ENCODE data around the gene HECW1. TPM values are rescaled to one million over a fixed set of nuclear protein-coding genes. Genes with fewer than 3 reads are reported as not detected.

The HECW1 gene
- total and polyA plus RNA-seq, 2 of the 13 experiments (the other 11 are each of a cell fraction or from before 2014, with no cell fraction given): not detected

- TF ChIP-seq FOXM1 (CRISPR knock-in tag; IDR thresholded peaks at IDR 0.05): no peak
- TF ChIP-seq CBX2 (IDR thresholded peaks at IDR 0.05; ENCODE audit: low read depth, low read length): no peak
- no peak for TF ChIP-seq CBX2 (CRISPR knock-in tag; IDR thresholded peaks at IDR 0.05; ENCODE audit: low read depth)
- 0 out of 2 replicates have a peak, but pooled peaks have one; percentile 43 for TF ChIP-seq SP140L (CRISPR knock-in tag; IDR thresholded peaks at IDR 0.05; ENCODE audit: borderline replicate concordance)
- TF ChIP-seq ZFP1 (CRISPR knock-in tag; IDR thresholded peaks at IDR 0.05): 0 out of 2 replicates have a peak, but pooled peaks have one; percentile 77
- no peak for TF ChIP-seq LBX2 (CRISPR knock-in tag; IDR thresholded peaks at IDR 0.05; ENCODE audit: borderline replicate concordance)
- no peak for TF ChIP-seq AFF4 (CRISPR knock-in tag; IDR thresholded peaks at IDR 0.05)
- no peak for TF ChIP-seq BRCA1 (CRISPR knock-in tag; IDR thresholded peaks at IDR 0.05)
- TF ChIP-seq, protein P1, sequence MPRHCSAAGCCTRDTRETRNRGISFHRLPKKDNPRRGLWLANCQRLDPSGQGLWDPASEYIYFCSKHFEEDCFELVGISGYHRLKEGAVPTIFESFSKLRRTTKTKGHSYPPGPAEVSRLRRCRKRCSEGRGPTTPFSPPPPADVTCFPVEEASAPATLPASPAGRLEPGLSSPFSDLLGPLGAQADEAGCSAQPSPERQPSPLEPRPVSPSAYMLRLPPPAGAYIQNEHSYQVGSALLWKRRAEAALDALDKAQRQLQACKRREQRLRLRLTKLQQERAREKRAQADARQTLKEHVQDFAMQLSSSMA (CRISPR knock-in tag; IDR thresholded peaks at IDR 0.05): no peak
- TF ChIP-seq HOXD1 (CRISPR knock-in tag; IDR thresholded peaks at IDR 0.05): no peak
- TF ChIP-seq, protein P2, sequence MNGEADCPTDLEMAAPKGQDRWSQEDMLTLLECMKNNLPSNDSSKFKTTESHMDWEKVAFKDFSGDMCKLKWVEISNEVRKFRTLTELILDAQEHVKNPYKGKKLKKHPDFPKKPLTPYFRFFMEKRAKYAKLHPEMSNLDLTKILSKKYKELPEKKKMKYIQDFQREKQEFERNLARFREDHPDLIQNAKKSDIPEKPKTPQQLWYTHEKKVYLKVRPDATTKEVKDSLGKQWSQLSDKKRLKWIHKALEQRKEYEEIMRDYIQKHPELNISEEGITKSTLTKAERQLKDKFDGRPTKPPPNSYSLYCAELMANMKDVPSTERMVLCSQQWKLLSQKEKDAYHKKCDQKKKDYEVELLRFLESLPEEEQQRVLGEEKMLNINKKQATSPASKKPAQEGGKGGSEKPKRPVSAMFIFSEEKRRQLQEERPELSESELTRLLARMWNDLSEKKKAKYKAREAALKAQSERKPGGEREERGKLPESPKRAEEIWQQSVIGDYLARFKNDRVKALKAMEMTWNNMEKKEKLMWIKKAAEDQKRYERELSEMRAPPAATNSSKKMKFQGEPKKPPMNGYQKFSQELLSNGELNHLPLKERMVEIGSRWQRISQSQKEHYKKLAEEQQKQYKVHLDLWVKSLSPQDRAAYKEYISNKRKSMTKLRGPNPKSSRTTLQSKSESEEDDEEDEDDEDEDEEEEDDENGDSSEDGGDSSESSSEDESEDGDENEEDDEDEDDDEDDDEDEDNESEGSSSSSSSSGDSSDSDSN (CRISPR knock-in tag; IDR thresholded peaks at IDR 0.05): no peak
- TF ChIP-seq ZFP90 (CRISPR knock-in tag; IDR thresholded peaks at IDR 0.05; ENCODE audit: borderline replicate concordance): 0 out of 2 replicates have a peak, but pooled peaks have one; percentile 26
- TF ChIP-seq KDM4B (CRISPR knock-in tag; IDR thresholded peaks at IDR 0.05): 0 out of 2 replicates have a peak, but pooled peaks have one; percentile 57
- TF ChIP-seq HIC2 (CRISPR knock-in tag; IDR thresholded peaks at IDR 0.05; ENCODE audit: low read depth): no peak
- TF ChIP-seq, protein P3, sequence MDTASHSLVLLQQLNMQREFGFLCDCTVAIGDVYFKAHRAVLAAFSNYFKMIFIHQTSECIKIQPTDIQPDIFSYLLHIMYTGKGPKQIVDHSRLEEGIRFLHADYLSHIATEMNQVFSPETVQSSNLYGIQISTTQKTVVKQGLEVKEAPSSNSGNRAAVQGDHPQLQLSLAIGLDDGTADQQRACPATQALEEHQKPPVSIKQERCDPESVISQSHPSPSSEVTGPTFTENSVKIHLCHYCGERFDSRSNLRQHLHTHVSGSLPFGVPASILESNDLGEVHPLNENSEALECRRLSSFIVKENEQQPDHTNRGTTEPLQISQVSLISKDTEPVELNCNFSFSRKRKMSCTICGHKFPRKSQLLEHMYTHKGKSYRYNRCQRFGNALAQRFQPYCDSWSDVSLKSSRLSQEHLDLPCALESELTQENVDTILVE (CRISPR knock-in tag; IDR thresholded peaks at IDR 0.05): peak; percentile 30; the same call in 1 of the 2 replicates
- peak; percentile 73; the same call in 1 of the 2 replicates for TF ChIP-seq ZSCAN9 (CRISPR knock-in tag; IDR thresholded peaks at IDR 0.05; ENCODE audit: borderline replicate concordance)
- no peak for TF ChIP-seq ZNF713 (CRISPR knock-in tag; IDR thresholded peaks at IDR 0.05)
- TF ChIP-seq ZNF234 (CRISPR knock-in tag; conservative IDR thresholded peaks at IDR 0.05): no peak
- no peak for TF ChIP-seq ARHGAP35 (CRISPR knock-in tag; IDR thresholded peaks at IDR 0.05; ENCODE audit: borderline replicate concordance)
- TF ChIP-seq, protein P4, sequence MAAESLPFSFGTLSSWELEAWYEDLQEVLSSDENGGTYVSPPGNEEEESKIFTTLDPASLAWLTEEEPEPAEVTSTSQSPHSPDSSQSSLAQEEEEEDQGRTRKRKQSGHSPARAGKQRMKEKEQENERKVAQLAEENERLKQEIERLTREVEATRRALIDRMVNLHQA (CRISPR knock-in tag; IDR thresholded peaks at IDR 0.05): no peak
Observed at GRCh38 chr7:43501870-43502269, 389.4 kb downstream of the HECW1 start (continued).

Measured in HepG2 (cell line).